Fibroblast of lung (primary cell): Measurements from ENCODE around the gene PDSS1. TPM values are rescaled to one million over a fixed set of nuclear protein-coding genes. Genes with fewer than 3 reads are reported as not detected.
"Not testable (repeated sequence)": the region's sequence is repeated elsewhere in the genome, so short reads cannot be mapped to it uniquely, and the experiment has no call there.

Experiments
- DNase-seq, 2 donors: peaks; one replicate each; pipeline versions ENCODE4 v3.0.0 to v3.0.0-alpha.2; 2010; ENCODE audit warnings: low read depth in 2 of 2
- H2AFZ ChIP-seq: 2 replicates; pipeline ENCODE4 v1.5.1; 2012; ENCODE audit warnings: low read length, control low read depth, inconsistent platforms
- H3K27ac ChIP-seq: 2 replicates; pipeline ENCODE4 v1.5.1; 2011; ENCODE audit warnings: low read length, control low read depth; ENCODE audit not compliant: insufficient read depth
- H3K27me3 ChIP-seq: 2 replicates; pipeline ENCODE4 v1.5.1; 2011; ENCODE audit warnings: mild to moderate bottlenecking, low read length; ENCODE audit not compliant: control insufficient read depth, insufficient read depth
- H3K36me3 ChIP-seq: 2 replicates; pipeline ENCODE4 v1.5.1; 2011; ENCODE audit warnings: low read length; ENCODE audit not compliant: control insufficient read depth, insufficient read depth
- H3K4me1 ChIP-seq: 2 replicates; pipeline ENCODE4 v1.5.1; 2011; ENCODE audit warnings: low read length; ENCODE audit not compliant: control insufficient read depth, insufficient read depth; ENCODE audit errors: extremely low read depth
- H3K4me2 ChIP-seq: 2 replicates; pipeline ENCODE4 v1.5.1; 2011; ENCODE audit warnings: low read length, control low read depth; ENCODE audit not compliant: insufficient read depth; ENCODE audit errors: extremely low read depth
- H3K4me3 ChIP-seq, 4 experiments: fragments of 200-600 bp in 1 of 4; sonication (generic) in 1 of 4; replicated peaks in 1 of 4; 2 replicates each; pipeline ENCODE4 v1.5.1; 2011 to 2016; ENCODE audit warnings: low read length in 4 of 4, low read depth in 3 of 4, mild to moderate bottlenecking in 3 of 4, control low read depth in 2 of 4, inconsistent platforms in 1 of 4, mixed read lengths in 1 of 4; ENCODE audit not compliant: insufficient read depth in 1 of 4; ENCODE audit errors: control extremely low read depth in 1 of 4
- H3K79me2 ChIP-seq: 2 replicates; pipeline ENCODE4 v1.5.1; 2012; ENCODE audit warnings: mild to moderate bottlenecking, low read length, inconsistent platforms; ENCODE audit not compliant: control insufficient read depth, insufficient read depth
- H3K9ac ChIP-seq: 2 replicates; pipeline ENCODE4 v1.5.1; 2011; ENCODE audit warnings: mild to moderate bottlenecking, low read length, control low read depth; ENCODE audit not compliant: insufficient read depth
- H3K9me3 ChIP-seq: 2 replicates; pipeline ENCODE4 v1.5.1; 2012; ENCODE audit warnings: low read depth, low read length; ENCODE audit not compliant: control insufficient read depth, insufficient read depth
- H4K20me1 ChIP-seq: 2 replicates; pipeline ENCODE4 v1.5.1; 2011; ENCODE audit warnings: low read length; ENCODE audit not compliant: control insufficient read depth, insufficient read depth; ENCODE audit errors: extremely low read depth
- CTCF ChIP-seq, 2 donors: IDR thresholded peaks in 1 of 2; conservative IDR thresholded peaks in 1 of 2; 1 replicate in 1 of 2; 2 replicates in 1 of 2; pipeline ENCODE4 v1.5.1; 2011 to 2012; ENCODE audit warnings: low read length in 2 of 2, control low read depth in 1 of 2, inconsistent platforms in 1 of 2, low read depth in 1 of 2, mild to moderate bottlenecking in 1 of 2
- EZH2 ChIP-seq: IDR thresholded peaks from 2 replicates; pipeline ENCODE4 v1.5.1; 2012; ENCODE audit warnings: low read length, control low read depth, mild to moderate bottlenecking; ENCODE audit errors: missing control alignments
- polyA minus RNA-seq: library from RNA; depleted of rRNA, polyadenylated mRNA; stranded (reverse); fragments of >200 nt; gene quantifications from 2 replicates; pipeline ENCODE4 v1.2.3, GENCODE V29; 2011; ENCODE audit warnings: low replicate concordance
- polyA plus RNA-seq, 2 donors: library from polyadenylated mRNA; depleted of rRNA in 1 of 2; stranded (reverse) in 1 of 2; unstranded in 1 of 2; fragments of >200 nt; gene quantifications; 2 replicates each; pipeline ENCODE4 v1.2.1, GENCODE V29; 2011 to 2012; ENCODE audit warnings: missing spikeins in 1 of 2
- total RNA-seq: library from RNA; depleted of rRNA; stranded (reverse); fragments of >200 nt; gene quantifications from 2 replicates; pipeline ENCODE4 v1.2.1, GENCODE V29; 2014

Gene PDSS1, protein sequence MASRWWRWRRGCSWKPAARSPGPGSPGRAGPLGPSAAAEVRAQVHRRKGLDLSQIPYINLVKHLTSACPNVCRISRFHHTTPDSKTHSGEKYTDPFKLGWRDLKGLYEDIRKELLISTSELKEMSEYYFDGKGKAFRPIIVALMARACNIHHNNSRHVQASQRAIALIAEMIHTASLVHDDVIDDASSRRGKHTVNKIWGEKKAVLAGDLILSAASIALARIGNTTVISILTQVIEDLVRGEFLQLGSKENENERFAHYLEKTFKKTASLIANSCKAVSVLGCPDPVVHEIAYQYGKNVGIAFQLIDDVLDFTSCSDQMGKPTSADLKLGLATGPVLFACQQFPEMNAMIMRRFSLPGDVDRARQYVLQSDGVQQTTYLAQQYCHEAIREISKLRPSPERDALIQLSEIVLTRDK
- 1.8 and 3.1 TPM in 2 replicates for total RNA-seq
- polyA plus RNA-seq: 11.1 and 16.5 TPM in 2 replicates
- 4.2 and 6.5 TPM in 2 replicates for polyA plus RNA-seq (2012)
- polyA minus RNA-seq: 5.0 and 28.3 TPM in 2 replicates

GRCh38 chr10:26697163-26697921 is at the start of gene PDSS1:
Gene PDSS1 (plus strand): TSS chr10:26697701. CDS start chr10:26697712, 11 bp downstream.
- H3K4me2 ChIP-seq: peak within 1 kb of the TSS; percentile 90
- H3K4me3 ChIP-seq: peak within 1 kb of the TSS; percentile 78 to 91 (median 88)
- peak within 1 kb of the TSS; percentile 77 for H3K9ac ChIP-seq
- peaks cover 4% of the 10 kb centered on the region for H3K4me1 ChIP-seq
- H3K79me2 ChIP-seq: peaks cover 41% of the 10 kb centered on the region
- DNase-seq: peak; percentile 62 to 64
- no peak for TF ChIP-seq EZH2
- no peak for TF ChIP-seq CTCF (conservative IDR thresholded peaks at IDR 0.05 in 1 of 2, IDR thresholded peaks at IDR 0.05 in 1 of 2; ENCODE audit: low read depth in 1 of 2, low read length in 2 of 2)
- H3K36me3 ChIP-seq: no peaks in the 10 kb centered on the region
- H3K27ac ChIP-seq: peak within 1 kb of the TSS; percentile 84
- H2AFZ ChIP-seq: peak within 1 kb of the TSS; percentile 90
- no peaks in the 10 kb centered on the region for H3K9me3 ChIP-seq
- H3K27me3 ChIP-seq: no peaks in the 10 kb centered on the region
- no peaks in the 10 kb centered on the region for H4K20me1 ChIP-seq

- H3K9ac ChIP-seq, H3K4me2 ChIP-seq, DNase-seq, H3K4me3 ChIP-seq, H3K4me1 ChIP-seq, H3K36me3 ChIP-seq, H2AFZ ChIP-seq, H3K27ac ChIP-seq, H3K79me2 ChIP-seq, H3K9me3 ChIP-seq, H3K27me3 ChIP-seq, H4K20me1 ChIP-seq: not testable (repeated sequence)
Measured at GRCh38 chr10:26648245-26648636, 49.3 kb upstream of the PDSS1 start.

- H3K9ac ChIP-seq: no peak overlapping the region
- TF ChIP-seq CTCF (conservative IDR thresholded peaks at IDR 0.05 in 1 of 2, IDR thresholded peaks at IDR 0.05 in 1 of 2; ENCODE audit: low read depth in 1 of 2, low read length in 2 of 2): no peak
- TF ChIP-seq EZH2: no peak
Measured at GRCh38 chr10:26650406-26650805, 47.1 kb upstream of the PDSS1 start.

DNA sequence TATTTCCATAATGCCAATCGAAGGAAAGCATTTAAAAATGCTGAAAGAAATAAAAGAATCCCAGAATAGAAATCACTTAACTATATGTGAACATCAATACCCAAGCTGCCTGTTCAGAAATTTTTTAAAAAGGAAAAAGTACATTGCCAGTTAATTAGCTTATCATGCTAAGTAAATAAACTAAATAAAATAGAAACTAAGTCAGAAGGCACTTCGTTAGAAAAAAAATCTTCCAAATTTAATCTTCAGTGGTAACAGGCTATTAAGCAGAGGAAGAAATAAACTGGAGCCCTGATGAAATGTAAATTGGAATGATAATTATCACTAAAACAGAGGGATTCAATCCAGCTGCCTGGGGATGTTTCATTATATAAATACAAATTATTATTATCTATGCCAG is 46.0 kb upstream of the PDSS1 start:
- not testable (repeated sequence) for H3K4me3 ChIP-seq, H3K27me3 ChIP-seq, DNase-seq, H3K9me3 ChIP-seq, H3K4me1 ChIP-seq, H3K79me2 ChIP-seq, H2AFZ ChIP-seq, H3K27ac ChIP-seq, H3K9ac ChIP-seq, H3K4me2 ChIP-seq, H4K20me1 ChIP-seq, H3K36me3 ChIP-seq

More at GRCh38 chr10:26650406-26650805, 47.1 kb upstream of the PDSS1 start:
- H3K79me2 ChIP-seq: no peaks in the 10 kb centered on the region
- H3K27me3 ChIP-seq: no peaks in the 10 kb centered on the region
- no peaks in the 10 kb centered on the region for H3K9me3 ChIP-seq
- H2AFZ ChIP-seq: no peak overlapping the region
- H3K4me1 ChIP-seq: no peaks in the 10 kb centered on the region
- H4K20me1 ChIP-seq: no peaks in the 10 kb centered on the region
- H3K27ac ChIP-seq: no peak overlapping the region
- no peak for DNase-seq
- no peak overlapping the region for H3K4me2 ChIP-seq
- H3K36me3 ChIP-seq: no peaks in the 10 kb centered on the region
- no peak overlapping the region for H3K4me3 ChIP-seq
